Ascending aorta (tissue), 2 donors: ENCODE results near the gene SPATA19. TPM values are rescaled to one million over a fixed set of nuclear protein-coding genes. Genes with fewer than 3 reads are reported as not detected.

Source experiments
- DNase-seq, 2 donors: peaks; one replicate each; pipeline ENCODE4 v3.0.0-alpha.2; 2019; ENCODE audit warnings: low spot score in 2 of 2
- H3K27ac ChIP-seq, 2 donors: fragments of 200-600 bp; sonication (generic); one replicate each; pipeline ENCODE4 v1.5.1; 2016 to 2017; ENCODE audit warnings: mild to moderate bottlenecking in 1 of 2
- H3K27me3 ChIP-seq: fragments of 200-600 bp; sonication (generic); one replicate; pipeline ENCODE4 v1.5.1; 2017
- H3K36me3 ChIP-seq, 2 donors: fragments of 200-600 bp; sonication (generic); one replicate each; pipeline ENCODE4 v1.5.1; 2016
- H3K4me1 ChIP-seq, 2 donors: fragments of 200-600 bp; sonication (generic); one replicate each; pipeline ENCODE4 v1.5.1; 2016 to 2017; ENCODE audit warnings: mild to moderate bottlenecking in 1 of 2
- H3K4me3 ChIP-seq, 2 donors: fragments of 200-600 bp; sonication (generic); one replicate each; pipeline ENCODE4 v1.5.1; 2016 to 2017; ENCODE audit warnings: mild to moderate bottlenecking in 1 of 2
- H3K9me3 ChIP-seq, 2 donors: fragments of 200-600 bp; sonication (generic); one replicate each; pipeline ENCODE4 v1.5.1; 2016
- CTCF ChIP-seq, 3 experiments: fragments of 200-600 bp in 2 of 3; fragments of 450-650 bp in 1 of 3; sonication (generic) in 2 of 3; IDR thresholded peaks; one replicate each; pipeline ENCODE4 v1.5.1; 2016 to 2019; ENCODE audit warnings: antibody characterized with exemption in 3 of 3, mild to moderate bottlenecking in 1 of 3, moderate library complexity in 1 of 3
- intact Hi-C: fragments of 100-400 bp; cut with DNase I; formaldehyde crosslinking; loops from one replicate; pipeline ENCODE4 v1.15.1; 2023
- total RNA-seq: library from RNA; depleted of rRNA; stranded (reverse); fragments of >200 nt; gene quantifications from one replicate; pipeline ENCODE4 v1.1.0, GENCODE V29; 2016

The SPATA19 gene
- total RNA-seq, 1 donor from 2014 or later = not detected

GRCh38 chr11:133889893-133890292 lies 44.6 kb upstream of the SPATA19 start:
- Histone ChIP-seq H3K4me1 (no peaks in the 10 kb centered on the region), H3K27me3 (no peaks in the 10 kb centered on the region), H3K36me3 (no peaks in the 10 kb centered on the region), H3K27ac (no peak overlapping the region), H3K9me3 (no peaks in the 10 kb centered on the region), H3K4me3 (no peak overlapping the region)
- intact Hi-C loops = no loop called here
- no peak for TF ChIP-seq CTCF (IDR thresholded peaks at IDR 0.05)
- no peak for DNase-seq

- Histone ChIP-seq H3K4me3 (no peak overlapping the region), H3K27ac (no peak overlapping the region), H3K4me1 (no peaks in the 10 kb centered on the region), H3K36me3 (no peaks in the 10 kb centered on the region), H3K9me3 (peaks cover 0 to 4% of the 10 kb centered on the region in 2 donors), H3K27me3 (no peaks in the 10 kb centered on the region)
- no peak for TF ChIP-seq CTCF (IDR thresholded peaks at IDR 0.05)
- intact Hi-C loops = no loop called here
- no peak for DNase-seq
Measured at GRCh38 chr11:133889188-133889587, 43.9 kb upstream of the SPATA19 start.

GRCh38 chr11:133887692-133888332 lies 42.5 kb upstream of the SPATA19 start:
- Histone ChIP-seq H3K9me3 (peaks cover 4 to 9% of the 10 kb centered on the region in 2 donors), H3K36me3 (no peaks in the 10 kb centered on the region), H3K4me1 (no peaks in the 10 kb centered on the region), H3K27ac (no peak overlapping the region), H3K4me3 (no peak overlapping the region), H3K27me3 (no peaks in the 10 kb centered on the region)
- no peak for DNase-seq
- intact Hi-C loops = no loop called here
- TF ChIP-seq CTCF (IDR thresholded peaks at IDR 0.05) = no peak

GRCh38 chr11:133886029-133886428 lies 40.7 kb upstream of the SPATA19 start:
- H3K36me3 ChIP-seq = no peaks in the 10 kb centered on the region
- no peak overlapping the region for H3K27ac ChIP-seq
- DNase-seq = no peak
- H3K9me3 ChIP-seq = peaks cover 4 to 9% of the 10 kb centered on the region in 2 donors
- no peaks in the 10 kb centered on the region for H3K4me1 ChIP-seq
- no peak for TF ChIP-seq CTCF (IDR thresholded peaks at IDR 0.05)
- H3K4me3 ChIP-seq = no peak overlapping the region
- intact Hi-C loops = no loop called here
- H3K27me3 ChIP-seq = no peaks in the 10 kb centered on the region

GRCh38 chr11:133872160-133872559 lies 26.8 kb upstream of the SPATA19 start:
- H3K9me3 ChIP-seq = no peaks in the 10 kb centered on the region
- intact Hi-C loops = no loop called here
- no peak overlapping the region for H3K27ac ChIP-seq
- H3K36me3 ChIP-seq = no peaks in the 10 kb centered on the region
- no peak for DNase-seq
- H3K4me1 ChIP-seq = no peaks in the 10 kb centered on the region
- H3K27me3 ChIP-seq = no peaks in the 10 kb centered on the region
- TF ChIP-seq CTCF (IDR thresholded peaks at IDR 0.05) = no peak
- H3K4me3 ChIP-seq = no peak overlapping the region

GRCh38 chr11:133867456-133867855 lies 22.1 kb upstream of the SPATA19 start:
- no peak overlapping the region for H3K27ac ChIP-seq
- intact Hi-C loops = no loop called here
- TF ChIP-seq CTCF (IDR thresholded peaks at IDR 0.05) = no peak
- H3K36me3 ChIP-seq = no peaks in the 10 kb centered on the region
- H3K4me1 ChIP-seq = no peaks in the 10 kb centered on the region
- no peak for DNase-seq
- no peaks in the 10 kb centered on the region for H3K27me3 ChIP-seq
- no peaks in the 10 kb centered on the region for H3K9me3 ChIP-seq
- no peak overlapping the region for H3K4me3 ChIP-seq
